MM.1S (cell line): ENCODE data around the gene FGF14.

Experiments used
- EZH2 ChIP-seq: fragments of 300-600 bp; sonication (generic); optimal IDR thresholded peaks from 2 replicates; pipeline ENCODE3; 2017; ENCODE audit warnings: low read depth, mild to moderate bottlenecking, antibody characterized with exemption, low read length, mixed read lengths
- EZH2phosphoT487 ChIP-seq: fragments of 300-600 bp; sonication (generic); IDR thresholded peaks from 2 replicates; pipeline ENCODE4 v1.6.1; 2018; ENCODE audit warnings: antibody characterized with exemption, low read length
- TF ChIP-seq, protein P1 (sequence below): fragments of 300-600 bp; sonication (generic); IDR thresholded peaks from 2 replicates; pipeline ENCODE4 v1.5.1; 2016; ENCODE audit warnings: antibody characterized with exemption, low read length, mixed read lengths

DNA sequence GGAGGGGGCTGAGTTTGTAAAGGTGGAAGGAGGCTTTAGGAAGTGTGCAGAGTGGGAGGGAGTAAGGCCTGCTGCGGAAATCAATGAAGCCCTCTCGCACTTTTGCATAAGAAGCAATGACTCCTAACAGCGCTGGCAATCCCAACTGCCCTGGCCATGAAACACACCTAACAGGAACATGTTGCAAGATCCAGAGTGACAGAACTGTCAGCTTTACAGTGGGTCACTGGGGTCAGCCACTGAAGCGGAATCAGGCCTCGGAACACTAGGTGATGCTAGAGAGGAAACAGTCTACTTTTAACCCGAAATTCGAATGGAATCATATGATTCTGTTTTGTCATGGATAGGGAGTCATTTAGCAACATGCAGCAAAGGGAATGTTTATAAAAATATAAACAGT, 54.4 kb downstream of the FGF14 start:
- TF ChIP-seq, protein P1, sequence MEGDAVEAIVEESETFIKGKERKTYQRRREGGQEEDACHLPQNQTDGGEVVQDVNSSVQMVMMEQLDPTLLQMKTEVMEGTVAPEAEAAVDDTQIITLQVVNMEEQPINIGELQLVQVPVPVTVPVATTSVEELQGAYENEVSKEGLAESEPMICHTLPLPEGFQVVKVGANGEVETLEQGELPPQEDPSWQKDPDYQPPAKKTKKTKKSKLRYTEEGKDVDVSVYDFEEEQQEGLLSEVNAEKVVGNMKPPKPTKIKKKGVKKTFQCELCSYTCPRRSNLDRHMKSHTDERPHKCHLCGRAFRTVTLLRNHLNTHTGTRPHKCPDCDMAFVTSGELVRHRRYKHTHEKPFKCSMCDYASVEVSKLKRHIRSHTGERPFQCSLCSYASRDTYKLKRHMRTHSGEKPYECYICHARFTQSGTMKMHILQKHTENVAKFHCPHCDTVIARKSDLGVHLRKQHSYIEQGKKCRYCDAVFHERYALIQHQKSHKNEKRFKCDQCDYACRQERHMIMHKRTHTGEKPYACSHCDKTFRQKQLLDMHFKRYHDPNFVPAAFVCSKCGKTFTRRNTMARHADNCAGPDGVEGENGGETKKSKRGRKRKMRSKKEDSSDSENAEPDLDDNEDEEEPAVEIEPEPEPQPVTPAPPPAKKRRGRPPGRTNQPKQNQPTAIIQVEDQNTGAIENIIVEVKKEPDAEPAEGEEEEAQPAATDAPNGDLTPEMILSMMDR: no peak
- no peak for TF ChIP-seq EZH2phosphoT487
- no peak for TF ChIP-seq EZH2
